GM18519 (cell line): Measurements from ENCODE around the gene WDR54.
"Not testable (repeated sequence)": the region's sequence is repeated elsewhere in the genome, so short reads cannot be mapped to it uniquely, and the experiment has no call there.

ENCODE experiments used
- ATAC-seq: cut with Tn5 transposase; IDR thresholded peaks from one replicate; pipeline ENCODE4 v1.9.1; 2021; ENCODE audit warnings: mild to moderate bottlenecking, moderate library complexity; ENCODE audit not compliant: unreplicated experiment, low FRiP score

WDR54 gene

GRCh38 chr2:74401891-74402290 lies 19.6 kb upstream of the WDR54 start:
- ATAC-seq: no peak

- ATAC-seq: peak; percentile 73
Measured at GRCh38 chr2:74406035-74406434, 15.5 kb upstream of the WDR54 start.

GRCh38 chr2:74407682-74408081 lies 13.8 kb upstream of the WDR54 start:
- no peak for ATAC-seq

GRCh38 chr2:74413001-74413698 lies 8.4 kb upstream of the WDR54 start:
- ATAC-seq: no peak

- ATAC-seq: no peak
Measured at GRCh38 chr2:74414441-74414840, 7.1 kb upstream of the WDR54 start.

- ATAC-seq: no peak
Measured at GRCh38 chr2:74414881-74415761, 6.4 kb upstream of the WDR54 start.

- no peak for ATAC-seq
Measured at GRCh38 chr2:74415762-74416395, 5.7 kb upstream of the WDR54 start.

GRCh38 chr2:74416778-74417177 lies 4.8 kb upstream of the WDR54 start:
- no peak for ATAC-seq

GRCh38 chr2:74417197-74417596 lies 4.3 kb upstream of the WDR54 start:
- ATAC-seq: no peak

- ATAC-seq: no peak
Measured at GRCh38 chr2:74417763-74418162, 3.8 kb upstream of the WDR54 start.

GRCh38 chr2:74418312-74418711 lies 3.2 kb upstream of the WDR54 start:
- no peak for ATAC-seq

GRCh38 chr2:74419345-74419744 lies 2.2 kb upstream of the WDR54 start:
- ATAC-seq: no peak

GRCh38 chr2:74420006-74420405 lies 1.5 kb upstream of the WDR54 start:
- no peak for ATAC-seq

- ATAC-seq: not testable (repeated sequence)
Measured at GRCh38 chr2:74420443-74421103, 957 bp upstream of the WDR54 start.

GRCh38 chr2:74423231-74424095 lies 1.9 kb downstream of the WDR54 start:
- ATAC-seq: no peak

- ATAC-seq: no peak
Measured at GRCh38 chr2:74424139-74424992, 2.8 kb downstream of the WDR54 start.

- no peak for ATAC-seq
Measured at GRCh38 chr2:74424995-74425406, 3.5 kb downstream of the WDR54 start.

- ATAC-seq: no peak
Measured at GRCh38 chr2:74425523-74425922, 4.0 kb downstream of the WDR54 start.

- ATAC-seq: no peak
Measured at GRCh38 chr2:74426181-74426758, 4.7 kb downstream of the WDR54 start.
